Left lung (tissue), 10 donors: ENCODE data around the gene SLC44A5. TPM values are rescaled to one million over a fixed set of nuclear protein-coding genes. Genes with fewer than 3 reads are reported as not detected.
A peak's percentile ranks its signal among the peaks of the same experiment; 100 is the strongest.
"Not testable (repeated sequence)": the region's sequence is repeated elsewhere in the genome, so short reads cannot be mapped to it uniquely, and the experiment has no call there.

ENCODE experiments used
- ATAC-seq: fragments of 200-7000 bp; cut with Tn5 transposase; one replicate; pipeline ENCODE4 v1.9.1; 2020; ENCODE audit warnings: moderate library complexity
- DNase-seq, 4 donors: peaks; one replicate each; pipeline ENCODE4 v3.0.0-alpha.2; 2013 to 2020
- H3K27ac ChIP-seq, 2 donors: fragments of 200-600 bp; sonication (generic) in 1 of 2; one replicate each; pipeline versions ENCODE4 v1.5.0 to v1.8.0; 2020 to 2021
- H3K27me3 ChIP-seq, 2 donors: fragments of 200-600 bp; sonication (generic) in 1 of 2; one replicate each; pipeline versions ENCODE4 v1.5.0 to v1.8.0; 2020 to 2021
- H3K36me3 ChIP-seq, 2 donors: fragments of 200-600 bp; sonication (generic) in 1 of 2; one replicate each; pipeline versions ENCODE4 v1.5.0 to v1.8.0; 2020 to 2021
- H3K4me1 ChIP-seq, 2 donors: fragments of 200-600 bp; one replicate each; pipeline ENCODE4 v1.8.0; 2021
- H3K4me3 ChIP-seq, 2 donors: fragments of 200-600 bp; sonication (generic) in 1 of 2; one replicate each; pipeline versions ENCODE4 v1.5.0 to v1.8.0; 2020 to 2021; ENCODE audit warnings: mild to moderate bottlenecking in 1 of 2
- H3K9me3 ChIP-seq, 2 donors: fragments of 200-600 bp; sonication (generic) in 1 of 2; one replicate each; pipeline versions ENCODE4 v1.5.0 to v1.8.0; 2020 to 2021
- CTCF ChIP-seq, 2 donors: fragments of 200-600 bp; sonication (generic) in 1 of 2; IDR thresholded peaks; one replicate each; pipeline versions ENCODE4 v1.5.0 to v1.8.0; 2021; ENCODE audit warnings: antibody characterized with exemption in 2 of 2
- intact Hi-C, 2 donors: fragments of 100-400 bp; cut with DNase I; formaldehyde crosslinking; loops; one replicate each; pipeline versions ENCODE4 v1.11.2 to v1.14.2; 2022
- polyA plus RNA-seq, 6 donors: library from polyadenylated mRNA; unstranded; fragments of 120-200 nt; gene quantifications; one replicate each; pipeline ENCODE4 v1.2.1, GENCODE V29; 2013; ENCODE audit not compliant: insufficient read length in 6 of 6
- total RNA-seq, 2 donors: library from RNA; stranded (reverse); fragmentation: NEBNext Ultra II Directional; extraction: Animal tissue kit (Norgen Biotek cat#: 25700); gene quantifications; one replicate each; pipeline ENCODE4 v1.2.1, GENCODE V29; 2021
- donor health status: DM: no; HTN: yes; CAD: no.
- donor health status: DM: no; HTN: no; CAD: no.

SLC44A5 gene
- total and polyA plus RNA-seq, 8 donors: 0.09 to 6.4 (median 2.7) TPM

- no peaks in the 10 kb centered on the region for H3K27me3 ChIP-seq
- peaks cover 0 to 4% of the 10 kb centered on the region in 2 donors for H3K9me3 ChIP-seq
- ATAC-seq (no peak), DNase-seq (no peak)
- no peaks in the 10 kb centered on the region for H3K4me1 ChIP-seq
- H3K4me3 ChIP-seq: no peak overlapping the region
- no peak overlapping the region for H3K27ac ChIP-seq
- no peak for TF ChIP-seq CTCF (IDR thresholded peaks at IDR 0.05)
- no peaks in the 10 kb centered on the region for H3K36me3 ChIP-seq
- intact Hi-C loops: no loop called here
Measured at GRCh38 chr1:75373542-75374159, 237.3 kb downstream of the SLC44A5 start.

GRCh38 chr1:75366595-75366994, 244.3 kb downstream of the SLC44A5 start:
- no peaks in the 10 kb centered on the region for H3K4me1 ChIP-seq
- no peak overlapping the region for H3K27ac ChIP-seq
- H3K4me3 ChIP-seq: no peak overlapping the region
- no peak for TF ChIP-seq CTCF (IDR thresholded peaks at IDR 0.05)
- peaks cover 0 to 38% of the 10 kb centered on the region in 2 donors for H3K9me3 ChIP-seq
- no peaks in the 10 kb centered on the region for H3K36me3 ChIP-seq
- ATAC-seq: no peak
- intact Hi-C loops: no loop called here
- no peaks in the 10 kb centered on the region for H3K27me3 ChIP-seq
- no peak for DNase-seq

DNA sequence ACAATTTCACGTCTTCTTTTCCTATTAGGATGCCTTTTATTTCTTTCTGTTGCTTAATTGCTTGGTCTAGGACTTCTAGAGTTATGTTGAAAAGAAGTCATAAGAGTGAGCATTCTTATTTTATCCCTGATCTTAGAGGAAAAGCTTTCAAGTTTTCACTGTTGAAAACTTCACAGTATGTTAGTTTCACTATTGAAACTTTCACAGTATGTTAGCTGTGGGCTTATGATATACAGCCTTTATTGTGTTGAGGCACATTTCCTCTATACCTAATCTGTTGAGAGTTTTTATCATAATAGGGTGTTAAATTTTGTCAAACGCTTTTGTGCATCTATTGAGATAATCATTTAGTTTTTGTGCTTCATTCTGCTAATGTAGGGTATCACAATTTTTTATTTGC, 249.7 kb downstream of the SLC44A5 start:
- TF ChIP-seq CTCF (IDR thresholded peaks at IDR 0.05): no peak
- ATAC-seq: no peak
- H3K27me3 ChIP-seq: no peaks in the 10 kb centered on the region
- no peak for DNase-seq
- H3K9me3 ChIP-seq: peaks cover 0 to 18% of the 10 kb centered on the region in 2 donors
- intact Hi-C loops: no loop called here
- no peaks in the 10 kb centered on the region for H3K4me1 ChIP-seq
- no peaks in the 10 kb centered on the region for H3K36me3 ChIP-seq
- no peak overlapping the region for H3K27ac ChIP-seq
- no peak overlapping the region for H3K4me3 ChIP-seq

DNA sequence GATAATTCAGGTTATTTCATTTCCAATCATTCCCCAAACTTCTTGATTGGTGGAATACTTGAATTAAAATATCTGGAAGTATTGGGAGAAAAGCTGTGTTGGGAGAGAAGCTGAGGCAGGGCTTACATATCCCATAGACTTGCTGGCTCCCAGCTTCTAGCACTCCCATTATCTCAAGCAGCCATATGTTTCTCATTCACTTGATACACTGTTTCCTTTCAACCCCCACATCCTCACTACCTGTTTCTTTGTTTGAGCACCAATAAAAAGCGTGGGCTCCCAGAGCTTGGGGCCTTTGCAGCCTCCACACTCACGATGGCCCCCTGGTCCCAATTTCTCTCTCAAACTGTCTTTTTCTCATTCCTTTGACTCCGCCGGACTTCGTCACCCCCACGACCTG, 256.6 kb downstream of the SLC44A5 start:
- intact Hi-C loops, H3K27ac ChIP-seq, ATAC-seq, H3K4me1 ChIP-seq, H3K4me3 ChIP-seq, H3K27me3 ChIP-seq, H3K9me3 ChIP-seq, H3K36me3 ChIP-seq, DNase-seq: not testable (repeated sequence)

DNA sequence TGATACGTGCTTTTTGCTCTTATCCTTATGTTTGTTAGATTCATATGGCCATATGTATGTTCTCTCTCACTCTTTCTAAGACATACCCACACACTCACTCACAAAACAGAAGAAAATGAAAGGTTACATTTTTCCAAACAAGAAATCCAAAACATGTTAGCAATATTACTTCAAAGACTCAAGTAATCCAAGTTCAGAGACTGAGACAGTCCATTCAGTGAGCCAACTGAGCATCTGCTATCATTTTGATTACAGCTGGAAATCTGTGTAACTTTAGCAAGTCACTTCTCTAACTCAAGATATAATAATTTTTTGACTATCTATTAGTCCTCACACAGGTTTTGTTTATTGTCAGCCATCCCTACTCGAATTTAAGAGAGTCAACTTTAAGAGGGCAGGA, 257.9 kb downstream of the SLC44A5 start:
- Histone ChIP-seq H3K27me3 (no peaks in the 10 kb centered on the region), H3K27ac (no peak overlapping the region), H3K4me1 (no peaks in the 10 kb centered on the region), H3K9me3 (peaks cover 0 to 8% of the 10 kb centered on the region in 2 donors), H3K4me3 (no peak overlapping the region), H3K36me3 (no peaks in the 10 kb centered on the region)
- ATAC-seq (no peak), DNase-seq (peak in 2 of 4 donors; percentile 1 to 3)
- intact Hi-C loops: no loop called here
- no peak for TF ChIP-seq CTCF (IDR thresholded peaks at IDR 0.05)
